A673 (cell line): ENCODE data around the gene SLC25A25. TPM values are rescaled to one million over a fixed set of nuclear protein-coding genes. Genes with fewer than 3 reads are reported as not detected.

Experiments
- BruUV-seq: library from RNA; stranded (reverse); fragments of 400-500 nt; replicated peaks from 2 replicates; lab custom pipeline; 2021; lab: Mats Ljungman, UMichigan
- CTCF ChIA-PET: fragments of 300-600 bp; sonication (Branson Sonifier 250); formaldehyde crosslinking; loops from one replicate; lab custom pipeline; 2022; ENCODE audit warnings: antibody characterized with exemption; lab: Charles Lee
- POLR2A ChIA-PET: fragments of 300-600 bp; sonication (Branson Sonifier 250); formaldehyde crosslinking; loops from one replicate; lab custom pipeline; 2022; ENCODE audit warnings: antibody characterized with exemption; ENCODE audit not compliant: low non-redundant PET; lab: Charles Lee
- DNase-seq: peaks from one replicate; pipeline ENCODE4 v3.0.0-alpha.2; 2015; ENCODE audit warnings: low spot score
- H3K27ac ChIP-seq: fragments of 200-600 bp; sonication (generic); 2 replicates; pipeline ENCODE4 v1.5.1; 2016; ENCODE audit warnings: mixed run types, low read depth, mild to moderate bottlenecking, mixed read lengths, antibody characterized with exemption, low read length; ENCODE audit not compliant: poor library complexity, severe bottlenecking
- H3K27me3 ChIP-seq: fragments of 200-600 bp; sonication (generic); replicated peaks from 2 replicates; pipeline ENCODE4 v1.6.1; 2017; ENCODE audit warnings: mixed run types, low read depth, mild to moderate bottlenecking, mixed read lengths, antibody characterized with exemption, low read length; ENCODE audit not compliant: insufficient read depth, poor library complexity
- H3K36me3 ChIP-seq: fragments of 200-600 bp; sonication (generic); 2 replicates; pipeline ENCODE4 v1.6.1; 2016; ENCODE audit warnings: mixed run types, mild to moderate bottlenecking, mixed read lengths, antibody characterized with exemption, low read length; ENCODE audit not compliant: insufficient read depth, poor library complexity, severe bottlenecking
- H3K4me1 ChIP-seq: fragments of 200-600 bp; sonication (generic); 2 replicates; pipeline ENCODE4 v1.6.1; 2017; ENCODE audit warnings: mixed run types, mild to moderate bottlenecking, mixed read lengths, antibody characterized with exemption, low read length; ENCODE audit not compliant: insufficient read depth, poor library complexity, severe bottlenecking
- H3K4me3 ChIP-seq: fragments of 200-600 bp; sonication (generic); 2 replicates; pipeline ENCODE4 v1.5.1; 2016; ENCODE audit warnings: low read depth, mixed run types, mild to moderate bottlenecking, mixed read lengths, low read length; ENCODE audit not compliant: poor library complexity, severe bottlenecking
- H3K9me3 ChIP-seq: fragments of 200-600 bp; sonication (generic); 2 replicates; pipeline ENCODE4 v1.6.1; 2016; ENCODE audit warnings: mixed run types, low read depth, mild to moderate bottlenecking, mixed read lengths, antibody characterized with exemption, low read length; ENCODE audit not compliant: poor library complexity, severe bottlenecking
- CTCF ChIP-seq: fragments of 300-800, 200-600 bp; sonication (generic); conservative IDR thresholded peaks from 2 replicates; pipeline ENCODE4 v1.5.1; 2017; ENCODE audit warnings: low read depth, mild to moderate bottlenecking, antibody characterized with exemption, low read length, moderate library complexity, mixed read lengths
- EZH2 ChIP-seq: fragments of 200-600 bp; sonication (generic); IDR thresholded peaks from 2 replicates; pipeline ENCODE4 v1.6.1; 2017; ENCODE audit warnings: borderline replicate concordance, low read depth, mild to moderate bottlenecking, mixed read lengths, antibody characterized with exemption, low read length; ENCODE audit not compliant: poor library complexity, severe bottlenecking
- intact Hi-C: fragments of 100-400 bp; cut with micrococcal nuclease; formaldehyde crosslinking; loops from one replicate; pipeline ENCODE4 v1.10.0; 2022; ENCODE audit not compliant: unreplicated experiment
- total RNA-seq: library from RNA; stranded (reverse); gene quantifications from 2 replicates; pipeline ENCODE4 v1.2.3, GENCODE V29; 2021

SLC25A25 gene
- total RNA-seq, 1 experiment from 2014 or later = 24.7 TPM

- POLR2A ChIA-PET = no interaction called here
- DNase-seq = no peak
- Histone ChIP-seq H3K27ac (no peak overlapping the region), H3K9me3 (no peaks in the 10 kb centered on the region), H3K36me3 (no peaks in the 10 kb centered on the region), H3K27me3 (no peaks in the 10 kb centered on the region), H3K4me3 (no peak overlapping the region), H3K4me1 (peaks cover 25% of the 10 kb centered on the region)
- CTCF ChIA-PET = interaction anchor here (0.7 kb wide), 1 partner anchor 12 kb away, joined by 3 read pairs; the partner anchor contains the start of gene NAIF1
- intact Hi-C loops = no loop called here
- TF ChIP-seq EZH2 = no peak
- TF ChIP-seq CTCF = no peak
- BruUV-seq = no TSS peak
Measured at GRCh38 chr9:128055344-128056040, 12.5 kb upstream of the SLC25A25 start.

- Histone ChIP-seq H3K4me1 (peaks cover 24% of the 10 kb centered on the region), H3K4me3 (no peak overlapping the region), H3K27ac (no peak overlapping the region), H3K9me3 (no peaks in the 10 kb centered on the region), H3K36me3 (no peaks in the 10 kb centered on the region), H3K27me3 (no peaks in the 10 kb centered on the region)
- CTCF ChIA-PET = interaction anchor here (0.7 kb wide), 1 partner anchor 11 kb away, joined by 3 read pairs; the partner anchor contains the start of gene NAIF1
- TF ChIP-seq EZH2 (no peak), CTCF (no peak)
- POLR2A ChIA-PET = no interaction called here
- BruUV-seq = no TSS peak
- intact Hi-C loops = no loop called here
- DNase-seq = no peak
Measured at GRCh38 chr9:128056086-128056485, 11.9 kb upstream of the SLC25A25 start.

- CTCF ChIA-PET = no interaction called here
- POLR2A ChIA-PET = interaction anchor here (0.6 kb wide), 1 partner anchor 84 kb away, joined by 31 read pairs; no protein-coding TSS in a partner anchor
Measured at GRCh38 chr9:128056887-128057723, 10.9 kb upstream of the SLC25A25 start.

More at GRCh38 chr9:128056887-128057723, 10.9 kb upstream of the SLC25A25 start:
- intact Hi-C loops = no loop called here
- no peaks in the 10 kb centered on the region for H3K27me3 ChIP-seq
- BruUV-seq = no TSS peak
- peaks cover 30% of the 10 kb centered on the region for H3K4me1 ChIP-seq
- no peak overlapping the region for H3K4me3 ChIP-seq
- no peak for DNase-seq
- H3K36me3 ChIP-seq = no peaks in the 10 kb centered on the region
- TF ChIP-seq CTCF (no peak), EZH2 (no peak)
- H3K9me3 ChIP-seq = no peaks in the 10 kb centered on the region
- H3K27ac ChIP-seq = no peak overlapping the region
